ENCODE measurements around the gene F5. TPM values are rescaled to one million over a fixed set of nuclear protein-coding genes. Genes with fewer than 3 reads are reported as not detected.
A peak's percentile ranks its signal among the peaks of the same experiment; 100 is the strongest.

Gene F5
- total and polyA plus RNA-seq, 2 donors (not counting 1 experiment from before 2014, with no cell fraction given): 0.01 to 0.27 TPM

DNA sequence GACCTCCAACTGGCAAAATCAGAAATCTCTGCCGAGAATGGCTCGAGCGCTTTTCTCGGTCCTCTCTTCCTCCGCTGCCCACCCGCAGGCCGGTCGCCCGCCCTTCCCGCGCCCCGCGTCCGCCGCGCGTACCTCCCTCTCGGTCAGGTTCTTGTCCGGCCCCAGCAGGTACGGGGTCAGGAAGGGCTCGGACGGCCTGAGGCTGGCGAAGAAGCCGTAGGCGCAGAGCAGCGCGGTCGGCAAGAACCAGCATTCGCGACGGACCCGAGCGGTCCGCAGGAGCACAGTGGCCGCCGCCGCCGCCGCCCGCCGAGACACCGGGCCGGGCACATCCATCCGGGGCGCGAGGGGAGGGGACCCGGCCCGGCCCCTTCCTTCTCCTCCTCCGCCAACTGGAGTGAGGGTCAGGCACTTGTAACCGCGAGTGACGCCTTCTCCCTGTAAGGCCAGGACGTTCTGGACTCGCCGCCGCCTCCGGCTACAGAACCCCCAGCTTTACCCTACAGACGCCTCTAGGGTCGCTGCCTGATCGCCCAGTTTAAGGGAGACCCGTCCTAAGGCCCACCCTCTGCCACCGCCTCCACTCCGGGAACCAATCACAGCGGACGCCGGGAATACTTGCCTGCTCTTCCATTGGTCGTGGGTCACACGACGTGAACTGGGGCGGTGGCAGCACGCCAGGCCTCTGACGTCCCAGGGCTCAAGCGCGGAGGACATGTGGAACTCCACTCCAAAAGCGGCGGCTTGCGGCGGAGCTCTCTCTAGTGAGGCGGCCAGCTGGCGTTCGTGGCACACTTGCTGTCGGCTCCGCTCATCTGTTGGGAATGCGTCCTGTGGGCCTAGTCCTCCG is 100.6 kb downstream of the F5 start, which contains the start of gene SLC19A2:
Gene SLC19A2, minus strand, starts transcription at position 514 of the 850 bp plus-strand sequence. Its CDS starts 178 bp downstream, at position 336.
- POLR2A ChIA-PET: interaction anchor here (0.6 kb wide), 1 partner anchor 1045 kb away, joined by 7 read pairs; no protein-coding TSS in a partner anchor
- no peaks in the 10 kb centered on the region for H3K9me3 Mint-ChIP-seq (ENCODE audit: insufficient read depth)
- H3K27me3 ChIP-seq (replicated peaks in 1 of 4; ENCODE audit: control extremely low read depth in 1 of 4, control insufficient read depth in 3 of 4, insufficient read depth in 4 of 4, low read length in 3 of 4): peaks cover 0 to 3% (median 0%) of the 10 kb centered on the region in 4 experiments
- H3K27ac Mint-ChIP-seq: peak within 1 kb of the TSS; percentile 93
- H3K9ac ChIP-seq (ENCODE audit: low read length): peak within 1 kb of the TSS; percentile 78
- H3K27ac ChIP-seq (ENCODE audit: low read length in 2 of 2): peak within 1 kb of the TSS; percentile 62 to 82
- peaks cover 11% of the 10 kb centered on the region for H3K79me2 ChIP-seq (ENCODE audit: control insufficient read depth, insufficient read depth, low read length)
- H3K4me1 ChIP-seq (ENCODE audit: control insufficient read depth in 2 of 2, insufficient read depth in 2 of 2, low read length in 2 of 2): peaks cover 16 to 18% of the 10 kb centered on the region in 2 donors
- H3K4me1 Mint-ChIP-seq: peaks cover 28% of the 10 kb centered on the region
- peak; percentile 96 for DNase-seq
- peak within 1 kb of the TSS; percentile 85 for H3K4me2 ChIP-seq (replicated peaks; ENCODE audit: low read depth, low read length, poor library complexity, severe bottlenecking)
- TF ChIP-seq, protein P1, sequence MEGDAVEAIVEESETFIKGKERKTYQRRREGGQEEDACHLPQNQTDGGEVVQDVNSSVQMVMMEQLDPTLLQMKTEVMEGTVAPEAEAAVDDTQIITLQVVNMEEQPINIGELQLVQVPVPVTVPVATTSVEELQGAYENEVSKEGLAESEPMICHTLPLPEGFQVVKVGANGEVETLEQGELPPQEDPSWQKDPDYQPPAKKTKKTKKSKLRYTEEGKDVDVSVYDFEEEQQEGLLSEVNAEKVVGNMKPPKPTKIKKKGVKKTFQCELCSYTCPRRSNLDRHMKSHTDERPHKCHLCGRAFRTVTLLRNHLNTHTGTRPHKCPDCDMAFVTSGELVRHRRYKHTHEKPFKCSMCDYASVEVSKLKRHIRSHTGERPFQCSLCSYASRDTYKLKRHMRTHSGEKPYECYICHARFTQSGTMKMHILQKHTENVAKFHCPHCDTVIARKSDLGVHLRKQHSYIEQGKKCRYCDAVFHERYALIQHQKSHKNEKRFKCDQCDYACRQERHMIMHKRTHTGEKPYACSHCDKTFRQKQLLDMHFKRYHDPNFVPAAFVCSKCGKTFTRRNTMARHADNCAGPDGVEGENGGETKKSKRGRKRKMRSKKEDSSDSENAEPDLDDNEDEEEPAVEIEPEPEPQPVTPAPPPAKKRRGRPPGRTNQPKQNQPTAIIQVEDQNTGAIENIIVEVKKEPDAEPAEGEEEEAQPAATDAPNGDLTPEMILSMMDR (IDR thresholded peaks at IDR 0.05): peak; percentile 44
- TF ChIP-seq EZH2 (IDR thresholded peaks at IDR 0.05; ENCODE audit: borderline replicate concordance, insufficient read depth, low read depth, low read length, poor library complexity, severe bottlenecking): no peak
- WGBS (ENCODE audit: insufficient coverage): under 1% methylated on average over 84 of the region's 85 CpGs
- peak within 1 kb of the TSS; percentile 88 for H2AFZ ChIP-seq (ENCODE audit: insufficient read depth, low read depth, low read length, poor library complexity, severe bottlenecking)
- peak within 1 kb of the TSS; percentile 94 for H3K4me3 Mint-ChIP-seq
- H3K9me3 ChIP-seq (ENCODE audit: control extremely low read depth in 1 of 3, control insufficient read depth in 2 of 3, insufficient read depth in 1 of 3, low read length in 2 of 3): no peaks in the 10 kb centered on the region
- peaks cover 4% of the 10 kb centered on the region for H3K27me3 Mint-ChIP-seq
- H4K20me1 ChIP-seq (ENCODE audit: control insufficient read depth, insufficient read depth, low read length, poor library complexity, severe bottlenecking): no peaks in the 10 kb centered on the region
- no peaks in the 10 kb centered on the region for H3K36me3 ChIP-seq (replicated peaks in 1 of 2; ENCODE audit: control extremely low read depth in 1 of 2, control insufficient read depth in 1 of 2, extremely low read depth in 1 of 2, insufficient read depth in 2 of 2, low read length in 1 of 2)
- H3K4me3 ChIP-seq (ENCODE audit: control extremely low read depth in 1 of 5, extremely low read depth in 1 of 5, insufficient read depth in 1 of 5, low read depth in 2 of 5, low read length in 4 of 5): peak within 1 kb of the TSS; percentile 68 to 82 (median 74)
- peak; percentile 98 for ATAC-seq (ENCODE audit: low read depth)
- intact Hi-C loops (cut with micrococcal nuclease): loop anchor here (1.0 to 5.0 kb wide), 10 partner anchors 61 to 2002 kb away; partner anchors contain the start of genes ATP1B1, GORAB, KIFAP3 and NME7
- CTCF ChIA-PET: interaction anchor here (0.7 to 2.2 kb wide), 5 partner anchors 22 to 1143 kb away, joined by 3 to 12 read pairs (median 3); no protein-coding TSS in a partner anchor
